Trophoblast cell (in vitro differentiated cells and primary cell): ENCODE results near the gene OSM.

Experiments
- DNase-seq, 2 donors: peaks; one replicate each; pipeline ENCODE4 v3.0.0-alpha.2; 2016
- H2AFZ ChIP-seq: 2 replicates; pipeline ENCODE4 v1.6.1; 2013; ENCODE audit warnings: low read length, moderate library complexity, mild to moderate bottlenecking; ENCODE audit not compliant: insufficient read depth, poor library complexity
- H2AK5ac ChIP-seq: 2 replicates; pipeline ENCODE4 v1.6.1; 2013; ENCODE audit warnings: mild to moderate bottlenecking, low read length
- H2BK120ac ChIP-seq: 2 replicates; pipeline ENCODE4 v1.6.1; 2013; ENCODE audit warnings: low read length, mild to moderate bottlenecking, moderate library complexity; ENCODE audit not compliant: insufficient read depth, poor library complexity
- H2BK12ac ChIP-seq: 2 replicates; pipeline ENCODE4 v1.6.1; 2013; ENCODE audit warnings: mild to moderate bottlenecking, low read length, moderate library complexity
- H2BK5ac ChIP-seq: 2 replicates; pipeline ENCODE4 v1.6.1; 2013; ENCODE audit warnings: low read length, low read depth, moderate library complexity, mild to moderate bottlenecking; ENCODE audit not compliant: poor library complexity
- H3K14ac ChIP-seq: 2 replicates; pipeline ENCODE4 v1.6.1; 2013; ENCODE audit warnings: mild to moderate bottlenecking, low read length
- H3K18ac ChIP-seq: 2 replicates; pipeline ENCODE4 v1.6.1; 2013; ENCODE audit warnings: mild to moderate bottlenecking, low read length
- H3K23ac ChIP-seq: 2 replicates; pipeline ENCODE4 v1.6.1; 2013; ENCODE audit warnings: low read length
- H3K27ac ChIP-seq: 2 replicates; pipeline ENCODE4 v1.5.1; 2013; ENCODE audit warnings: low read depth, mild to moderate bottlenecking, inconsistent platforms, low read length, moderate library complexity
- H3K27me3 ChIP-seq: 2 replicates; pipeline ENCODE4 v1.6.1; 2013; ENCODE audit warnings: inconsistent platforms, mild to moderate bottlenecking, low read length, moderate library complexity; ENCODE audit not compliant: insufficient read depth
- H3K36me3 ChIP-seq, 2 experiments: 1 replicate in 1 of 2; 2 replicates in 1 of 2; pipeline ENCODE4 v1.6.1; 2013; ENCODE audit warnings: low read length in 2 of 2, mild to moderate bottlenecking in 2 of 2, moderate library complexity in 1 of 2; ENCODE audit not compliant: insufficient read depth in 2 of 2, control insufficient read depth in 1 of 2
- H3K4ac ChIP-seq: 2 replicates; pipeline ENCODE4 v1.6.1; 2013; ENCODE audit warnings: low read depth, mild to moderate bottlenecking, low read length, moderate library complexity
- H3K4me1 ChIP-seq, 2 experiments: 1 replicate in 1 of 2; 2 replicates in 1 of 2; pipeline ENCODE4 v1.6.1; 2013; ENCODE audit warnings: low read length in 2 of 2, mild to moderate bottlenecking in 2 of 2, moderate library complexity in 1 of 2; ENCODE audit not compliant: insufficient read depth in 2 of 2, control insufficient read depth in 1 of 2
- H3K4me2 ChIP-seq: 2 replicates; pipeline ENCODE4 v1.6.1; 2013; ENCODE audit warnings: inconsistent platforms, mild to moderate bottlenecking, low read length, moderate library complexity
- H3K4me3 ChIP-seq: 2 replicates; pipeline ENCODE4 v1.5.1; 2013; ENCODE audit warnings: mild to moderate bottlenecking, low read depth, low read length, inconsistent platforms
- H3K79me1 ChIP-seq: one replicate; pipeline ENCODE4 v1.6.1; 2013; ENCODE audit warnings: low read length
- H3K79me2 ChIP-seq: 2 replicates; pipeline ENCODE4 v1.6.1; 2013; ENCODE audit warnings: low read length, mild to moderate bottlenecking; ENCODE audit not compliant: control insufficient read depth, insufficient read depth, poor library complexity
- H3K9ac ChIP-seq: 2 replicates; pipeline ENCODE4 v1.6.1; 2013; ENCODE audit warnings: mild to moderate bottlenecking, low read length
- H3K9me3 ChIP-seq: 2 replicates; pipeline ENCODE4 v1.6.1; 2013; ENCODE audit warnings: low read depth, mild to moderate bottlenecking, control low read depth, inconsistent platforms, low read length; ENCODE audit not compliant: insufficient read depth
- H4K12ac ChIP-seq: 2 replicates; pipeline ENCODE4 v1.6.1; 2013; ENCODE audit warnings: low read depth, mild to moderate bottlenecking, low read length, moderate library complexity
- H4K8ac ChIP-seq: 2 replicates; pipeline ENCODE4 v1.6.1; 2013; ENCODE audit warnings: low read depth, mild to moderate bottlenecking, low read length, moderate library complexity
- H4K91ac ChIP-seq: one replicate; pipeline ENCODE4 v1.6.1; 2013; ENCODE audit warnings: low read depth, mild to moderate bottlenecking, low read length, moderate library complexity
- WGBS: extraction: QIAGEN DNeasy Blood & Tissue Kit; methylation state at CpG from one replicate; pipeline ENCODE4 v1.1.7; 2013; ENCODE audit warnings: missing lambda C conversion rate; ENCODE audit not compliant: insufficient read length, insufficient coverage; ENCODE audit errors: extremely low coverage; 5-methylcytosine and 5-hydroxymethylcytosine counted together

The OSM gene

GRCh38 chr22:30226192-30226832 lies 40.3 kb downstream of the OSM start:
- peaks cover 22 to 24% of the 10 kb centered on the region in 2 experiments for H3K4me1 ChIP-seq

GRCh38 chr22:30225220-30225927 lies 41.3 kb downstream of the OSM start:
- Histone ChIP-seq H3K4me3 (no peak overlapping the region), H3K9ac (no peak overlapping the region), H3K18ac (no peak overlapping the region), H4K12ac (no peak overlapping the region), H3K4me2 (no peak overlapping the region), H3K27me3 (no peaks in the 10 kb centered on the region), H3K79me2 (no peaks in the 10 kb centered on the region), H2BK5ac (no peak overlapping the region), H2AK5ac (no peak overlapping the region), H3K27ac (no peak overlapping the region), H2AFZ (no peak overlapping the region), H2BK120ac (no peak overlapping the region), H3K9me3 (peaks cover 2% of the 10 kb centered on the region), H4K8ac (no peak overlapping the region), H3K23ac (no peak overlapping the region), H2BK12ac (no peak overlapping the region), H3K36me3 (no peaks in the 10 kb centered on the region), H3K79me1 (peaks cover 3% of the 10 kb centered on the region), H3K4ac (no peak overlapping the region), H3K14ac (no peak overlapping the region), H4K91ac (peak overlapping the region; percentile 3), H3K4me1 (peaks cover 22 to 24% of the 10 kb centered on the region in 2 experiments)
- DNase-seq: no peak
- no CpG with 5 or more reads among the region's 7 CpGs for whole genome bisulfite sequencing

More at GRCh38 chr22:30226192-30226832, 40.3 kb downstream of the OSM start:
- peaks cover 3% of the 10 kb centered on the region for H3K79me1 ChIP-seq
- no peaks in the 10 kb centered on the region for H3K27me3 ChIP-seq
- no peak overlapping the region for H3K4me2 ChIP-seq
- peak overlapping the region; percentile 6 for H2BK120ac ChIP-seq
- no peak overlapping the region for H2BK5ac ChIP-seq
- no peak overlapping the region for H3K23ac ChIP-seq
- no peak overlapping the region for H3K4me3 ChIP-seq
- H3K36me3 ChIP-seq: no peaks in the 10 kb centered on the region
- no peak for DNase-seq
- H2AFZ ChIP-seq: no peak overlapping the region
- H3K9me3 ChIP-seq: peaks cover under 1% of the 10 kb centered on the region
- H3K14ac ChIP-seq: no peak overlapping the region
- H3K27ac ChIP-seq: no peak overlapping the region
- no peak overlapping the region for H3K18ac ChIP-seq
- no peak overlapping the region for H3K9ac ChIP-seq
- H4K12ac ChIP-seq: no peak overlapping the region
- peak overlapping the region; percentile 8 for H2AK5ac ChIP-seq
- H3K79me2 ChIP-seq: no peaks in the 10 kb centered on the region
- no peak overlapping the region for H3K4ac ChIP-seq
- H2BK12ac ChIP-seq: peak overlapping the region; percentile 19
- WGBS: no CpG with 5 or more reads among the region's 11 CpGs
- H4K91ac ChIP-seq: peak overlapping the region; percentile 36
- H4K8ac ChIP-seq: no peak overlapping the region

GRCh38 chr22:30224161-30224857 lies 42.3 kb downstream of the OSM start:
- H2BK12ac ChIP-seq: no peak overlapping the region
- no peak overlapping the region for H3K4me2 ChIP-seq
- H2AFZ ChIP-seq: no peak overlapping the region
- no peak overlapping the region for H3K23ac ChIP-seq
- H3K9ac ChIP-seq: no peak overlapping the region
- no peaks in the 10 kb centered on the region for H3K27me3 ChIP-seq
- H2BK5ac ChIP-seq: no peak overlapping the region
- H3K9me3 ChIP-seq: peaks cover 2% of the 10 kb centered on the region
- WGBS: no CpG with 5 or more reads among the region's 11 CpGs
- no peak overlapping the region for H4K8ac ChIP-seq
- no peaks in the 10 kb centered on the region for H3K36me3 ChIP-seq
- H3K79me1 ChIP-seq: peaks cover 3% of the 10 kb centered on the region
- no peak overlapping the region for H4K12ac ChIP-seq
- H4K91ac ChIP-seq: peak overlapping the region; percentile 30
- H2AK5ac ChIP-seq: no peak overlapping the region
- no peak overlapping the region for H2BK120ac ChIP-seq
- DNase-seq: no peak
- H3K4me1 ChIP-seq: peaks cover 22 to 24% of the 10 kb centered on the region in 2 experiments
- H3K27ac ChIP-seq: no peak overlapping the region
- no peaks in the 10 kb centered on the region for H3K79me2 ChIP-seq
- H3K4me3 ChIP-seq: no peak overlapping the region
- H3K14ac ChIP-seq: no peak overlapping the region
- no peak overlapping the region for H3K4ac ChIP-seq
- no peak overlapping the region for H3K18ac ChIP-seq

- Histone ChIP-seq H2AFZ (no peak overlapping the region), H2BK5ac (no peak overlapping the region), H3K79me2 (no peaks in the 10 kb centered on the region), H3K36me3 (no peaks in the 10 kb centered on the region), H4K12ac (no peak overlapping the region), H2AK5ac (no peak overlapping the region), H3K27me3 (no peaks in the 10 kb centered on the region), H2BK12ac (no peak overlapping the region), H4K91ac (no peak overlapping the region), H3K18ac (no peak overlapping the region), H3K4me2 (no peak overlapping the region), H3K27ac (no peak overlapping the region), H3K9ac (no peak overlapping the region), H3K9me3 (peaks cover 2% of the 10 kb centered on the region), H3K4me1 (peaks cover 14 to 17% of the 10 kb centered on the region in 2 experiments), H3K14ac (no peak overlapping the region), H3K4me3 (no peak overlapping the region), H2BK120ac (no peak overlapping the region), H4K8ac (no peak overlapping the region), H3K4ac (no peak overlapping the region), H3K23ac (no peak overlapping the region), H3K79me1 (no peaks in the 10 kb centered on the region)
- no peak for DNase-seq
- no CpG with 5 or more reads among the region's 15 CpGs for whole genome bisulfite sequencing
Measured at GRCh38 chr22:30223303-30223702, 43.3 kb downstream of the OSM start.
